Thyroid gland (tissue), 4 donors: Measurements from ENCODE around the gene FRMPD1.
"Not testable (repeated sequence)": the region's sequence is repeated elsewhere in the genome, so short reads cannot be mapped to it uniquely, and the experiment has no call there.

Experiments used
- CTCF ChIP-seq, 6 experiments: fragments of 200-600 bp in 3 of 6; fragments of 450-650 bp in 3 of 6; sonication (generic) in 3 of 6; IDR thresholded peaks; one replicate each; pipeline ENCODE4 v1.5.1; 2016 to 2019; ENCODE audit warnings: antibody characterized with exemption in 6 of 6, mild to moderate bottlenecking in 2 of 6, inconsistent platforms in 1 of 6, moderate library complexity in 1 of 6
- POLR2A ChIP-seq, 2 donors: fragments of 450-650 bp; IDR thresholded peaks; one replicate each; pipeline ENCODE4 v1.6.1; 2017; ENCODE audit warnings: antibody characterized with exemption in 2 of 2, mild to moderate bottlenecking in 2 of 2, moderate library complexity in 1 of 2

- not testable (repeated sequence) for TF ChIP-seq CTCF, POLR2A (IDR thresholded peaks at IDR 0.05)
These were observed 101.0 kb downstream of the FRMPD1 start for GRCh38 chr9:37751704-37752103.
